HL-60 (cell line): Measurements from ENCODE around the gene TSHZ2.

Experiments
- DNase-seq, 2 experiments: peaks; one replicate each; pipeline ENCODE4 v3.0.0-alpha.2; 2010 to 2020; ENCODE audit warnings: low read depth in 1 of 2, low spot score in 1 of 2
- H3K27ac ChIP-seq: fragments of 250-450 bp; sonication (Bioruptor Pico); replicated peaks from 2 replicates; pipeline ENCODE4 v1.5.1; 2020; ENCODE audit warnings: mild to moderate bottlenecking, moderate library complexity
- H3K27me3 ChIP-seq: fragments of 250-450 bp; sonication (Bioruptor Pico); 2 replicates; pipeline ENCODE4 v1.5.1; 2021; ENCODE audit warnings: mild to moderate bottlenecking, moderate library complexity; ENCODE audit not compliant: insufficient read depth, poor library complexity, severe bottlenecking
- H3K4me3 ChIP-seq: replicated peaks from 2 replicates; pipeline ENCODE4 v1.5.1; 2011; ENCODE audit warnings: mild to moderate bottlenecking, control low read depth, low read length; ENCODE audit not compliant: insufficient read depth
- CTCF ChIP-seq: IDR thresholded peaks from one replicate; pipeline ENCODE4 v1.5.1; 2011; ENCODE audit warnings: low read length, control low read depth, inconsistent platforms; ENCODE audit not compliant: insufficient read depth
- GABPA ChIP-seq: IDR thresholded peaks from 2 replicates; pipeline ENCODE4 v1.6.1; 2012; ENCODE audit warnings: low read depth
- POLR2AphosphoS5 ChIP-seq: IDR thresholded peaks from 2 replicates; pipeline ENCODE4 v1.6.1; 2012; ENCODE audit warnings: low read depth
- REST ChIP-seq: IDR thresholded peaks from 2 replicates; pipeline ENCODE4 v1.6.1; 2012; ENCODE audit warnings: low read depth; ENCODE audit not compliant: insufficient replicate concordance
- SPI1 ChIP-seq: IDR thresholded peaks from 2 replicates; pipeline ENCODE4 v1.6.1; 2012; ENCODE audit warnings: low read depth, mild to moderate bottlenecking, borderline replicate concordance

Gene TSHZ2

DNA sequence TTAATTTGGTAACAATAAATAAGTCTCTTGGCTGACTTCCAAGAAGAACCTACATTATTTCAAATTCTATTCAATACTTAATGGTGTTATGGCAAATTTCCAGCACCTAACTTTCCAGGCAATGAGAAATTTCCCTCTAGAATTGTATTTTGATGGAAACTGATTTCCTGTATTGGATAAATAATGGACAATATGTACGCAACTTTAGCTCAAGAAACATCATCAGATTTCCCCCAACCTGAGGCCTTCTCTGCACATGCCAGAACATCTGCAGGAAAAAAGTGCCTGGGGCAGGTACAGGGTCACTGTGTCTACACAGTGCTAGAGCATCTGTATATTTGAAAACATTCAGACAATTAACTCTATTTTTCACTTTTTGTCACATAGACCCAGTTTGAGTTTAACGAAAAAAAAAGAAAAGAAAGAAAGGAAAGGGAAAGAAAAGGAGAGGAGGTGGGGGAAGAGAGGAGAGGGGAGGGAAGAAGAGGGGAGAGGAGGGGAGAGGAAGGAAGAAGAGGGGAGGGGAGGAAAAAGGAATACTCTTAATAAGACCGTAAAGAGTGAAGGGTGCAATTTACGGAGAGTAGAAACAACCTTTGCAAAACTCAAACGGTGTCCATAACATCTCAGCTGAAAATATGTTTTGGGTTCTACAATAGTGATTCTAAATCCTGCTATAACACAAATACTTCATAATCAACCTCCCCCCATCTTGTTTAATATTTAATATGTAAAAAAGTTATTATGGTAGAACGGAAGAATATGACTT is 130.0 kb downstream of the TSHZ2 start:
- no peaks in the 10 kb centered on the region for H3K27me3 ChIP-seq
- no peak for DNase-seq
- H3K4me3 ChIP-seq, result no peak overlapping the region
- no peak for TF ChIP-seq REST
- no peak for TF ChIP-seq POLR2AphosphoS5
- TF ChIP-seq CTCF, result no peak
- no peak for TF ChIP-seq GABPA
- TF ChIP-seq SPI1, result no peak
- H3K27ac ChIP-seq, result no peak overlapping the region

- no peak for DNase-seq
- no peak for TF ChIP-seq REST
- TF ChIP-seq POLR2AphosphoS5, result no peak
- TF ChIP-seq SPI1, result no peak
- no peak for TF ChIP-seq GABPA
- no peak for TF ChIP-seq CTCF
- H3K27me3 ChIP-seq, result peaks cover 2% of the 10 kb centered on the region
- no peak overlapping the region for H3K27ac ChIP-seq
- no peak overlapping the region for H3K4me3 ChIP-seq
These were observed 131.0 kb downstream of the TSHZ2 start for GRCh38 chr20:53103124-53103523.

DNA sequence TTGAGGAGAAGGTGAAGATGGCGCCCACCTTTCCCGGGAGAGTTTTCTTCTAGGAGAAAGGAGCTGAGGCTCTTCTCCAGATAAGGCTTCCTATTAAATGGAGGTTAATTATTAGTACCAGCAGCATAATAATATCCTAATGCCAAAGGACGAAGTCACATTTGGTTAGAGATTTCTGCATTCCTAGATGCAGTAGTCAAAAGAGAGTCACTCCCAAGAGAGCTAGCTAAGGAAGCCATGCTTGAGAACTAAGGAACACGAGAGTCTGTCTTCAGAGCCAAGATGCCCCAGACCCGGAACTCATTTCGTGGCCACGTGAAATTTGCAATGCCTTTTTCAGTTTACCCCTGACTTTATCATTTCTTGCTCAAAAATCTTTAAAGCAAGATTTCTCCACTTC is 132.7 kb downstream of the TSHZ2 start:
- H3K4me3 ChIP-seq, result no peak overlapping the region
- no peak overlapping the region for H3K27ac ChIP-seq
- H3K27me3 ChIP-seq, result peaks cover 4% of the 10 kb centered on the region
- DNase-seq, result no peak
- TF ChIP-seq SPI1, result no peak
- no peak for TF ChIP-seq POLR2AphosphoS5
- TF ChIP-seq CTCF, result no peak
- TF ChIP-seq REST, result no peak
